ENCODE measurements around the gene RAD52.

RAD52 gene

DNA sequence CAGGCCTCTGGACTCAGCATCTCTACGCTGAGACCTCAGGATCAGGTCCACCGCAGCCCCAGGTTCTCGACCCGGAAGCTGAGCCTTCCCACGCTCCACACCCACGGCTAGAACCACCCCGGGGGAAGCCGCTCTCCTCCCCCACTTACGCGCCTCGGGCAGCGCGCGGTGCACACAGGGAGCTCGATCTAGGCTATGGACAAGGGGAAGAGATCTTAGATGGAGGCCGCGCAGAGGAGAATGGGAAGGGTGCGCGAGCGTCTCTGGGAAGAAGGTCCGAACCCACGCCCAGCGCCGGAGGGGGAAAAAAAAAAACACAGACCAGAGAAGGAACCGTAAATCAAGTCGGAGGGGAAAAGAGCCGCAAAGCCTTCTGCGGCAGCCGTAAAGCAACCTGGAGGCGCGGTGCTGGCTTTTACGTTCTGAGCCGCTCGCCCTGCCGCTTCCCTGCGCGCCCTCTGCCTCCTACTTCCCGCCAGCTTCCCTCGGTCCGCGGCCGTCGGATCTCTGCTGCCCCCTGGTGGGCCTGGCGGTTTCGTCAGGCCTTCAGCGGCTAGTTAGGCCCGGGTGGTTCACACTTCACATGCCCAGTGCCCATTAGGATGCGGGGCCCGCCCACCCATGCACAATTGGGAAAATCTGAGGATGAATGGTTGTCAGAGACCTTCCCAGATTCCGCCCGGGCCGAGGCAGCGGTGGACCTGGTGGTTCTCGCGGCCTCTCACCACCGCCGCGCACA, at the start of gene RAD52:
Gene RAD52, minus strand, starts transcription at position 242 of the 739 bp plus-strand sequence. CDS start 16,636 bp downstream, outside the sequence.
- peak within 1 kb of the TSS; percentile 88 for H3K27ac ChIP-seq (ENCODE audit: low read depth, low read length)
- H3K4me1 ChIP-seq (ENCODE audit: control insufficient read depth in 5 of 5, insufficient read depth in 5 of 5, low read length in 5 of 5) = peaks cover 2 to 25% (median 15%) of the 10 kb centered on the region in 5 donors
- peak within 1 kb of the TSS; percentile 77 to 92 (median 86) for H3K9ac ChIP-seq (ENCODE audit: low read length in 5 of 5)
- peak within 1 kb of the TSS; percentile 75 to 94 (median 86) for H3K4me3 ChIP-seq (ENCODE audit: low read depth in 1 of 5, low read length in 5 of 5)
- H3K9me3 ChIP-seq (ENCODE audit: control insufficient read depth in 5 of 5, low read length in 5 of 5) = no peaks in the 10 kb centered on the region
- H3K27me3 ChIP-seq (ENCODE audit: control insufficient read depth in 5 of 5, insufficient read depth in 4 of 5, low read length in 5 of 5) = no peaks in the 10 kb centered on the region
- H3K36me3 ChIP-seq (ENCODE audit: control insufficient read depth in 5 of 5, insufficient read depth in 5 of 5, low read length in 5 of 5) = no peaks in the 10 kb centered on the region

DNA sequence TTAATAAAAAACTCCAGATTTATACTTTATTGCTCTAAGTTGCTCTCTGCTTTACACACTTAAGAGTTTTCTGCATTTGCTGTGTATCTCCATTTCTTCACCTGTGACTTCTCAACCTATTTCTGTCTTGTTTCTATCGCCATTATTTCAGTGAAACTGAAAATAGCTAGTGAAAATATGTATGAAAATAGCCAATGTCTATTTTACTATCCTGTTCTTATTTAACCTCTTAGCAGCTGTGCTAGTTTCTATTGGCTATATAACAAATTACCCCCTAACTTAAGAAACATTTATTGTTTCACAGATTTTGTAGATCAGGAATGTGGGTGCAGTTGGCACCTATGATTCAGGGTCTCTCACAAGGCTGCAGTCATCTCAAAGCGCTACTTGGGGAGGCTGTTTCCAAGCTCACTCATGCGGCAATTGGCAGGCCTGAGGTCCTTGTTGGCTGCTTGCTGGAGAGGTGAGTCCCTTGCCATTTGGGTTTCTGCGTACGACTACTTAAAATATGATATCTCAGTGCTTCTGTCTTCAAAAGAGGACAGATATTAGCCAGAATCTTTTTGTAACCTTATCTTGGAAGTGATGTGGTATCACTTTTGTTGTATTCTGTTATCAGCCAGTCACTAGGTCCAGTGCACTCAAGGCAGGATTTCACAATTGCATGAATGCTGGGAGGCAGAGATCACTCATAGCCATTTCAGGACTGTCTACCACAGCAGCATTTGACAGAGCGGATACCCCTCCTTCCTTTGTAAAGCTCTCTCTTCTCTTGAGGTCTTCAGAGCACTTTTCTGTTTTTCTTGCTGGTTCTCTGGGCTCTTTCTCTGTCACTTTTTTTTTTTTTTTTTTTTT, 48.8 kb upstream of the RAD52 start:
- H3K9me3 ChIP-seq (ENCODE audit: control insufficient read depth in 5 of 5, low read length in 5 of 5) = no peaks in the 10 kb centered on the region
- H3K4me3 ChIP-seq (ENCODE audit: low read depth in 1 of 5, low read length in 5 of 5) = no peak overlapping the region
- peaks cover 0 to 3% (median 0%) of the 10 kb centered on the region in 5 donors for H3K36me3 ChIP-seq (ENCODE audit: control insufficient read depth in 5 of 5, insufficient read depth in 5 of 5, low read length in 5 of 5)
- no peak overlapping the region for H3K27ac ChIP-seq (ENCODE audit: low read depth, low read length)
- H3K27me3 ChIP-seq (ENCODE audit: control insufficient read depth in 5 of 5, insufficient read depth in 4 of 5, low read length in 5 of 5) = no peaks in the 10 kb centered on the region
- peaks cover 0 to 4% (median 1%) of the 10 kb centered on the region in 5 donors for H3K4me1 ChIP-seq (ENCODE audit: control insufficient read depth in 5 of 5, insufficient read depth in 5 of 5, low read length in 5 of 5)
- no peak overlapping the region for H3K9ac ChIP-seq (ENCODE audit: low read length in 5 of 5)

DNA sequence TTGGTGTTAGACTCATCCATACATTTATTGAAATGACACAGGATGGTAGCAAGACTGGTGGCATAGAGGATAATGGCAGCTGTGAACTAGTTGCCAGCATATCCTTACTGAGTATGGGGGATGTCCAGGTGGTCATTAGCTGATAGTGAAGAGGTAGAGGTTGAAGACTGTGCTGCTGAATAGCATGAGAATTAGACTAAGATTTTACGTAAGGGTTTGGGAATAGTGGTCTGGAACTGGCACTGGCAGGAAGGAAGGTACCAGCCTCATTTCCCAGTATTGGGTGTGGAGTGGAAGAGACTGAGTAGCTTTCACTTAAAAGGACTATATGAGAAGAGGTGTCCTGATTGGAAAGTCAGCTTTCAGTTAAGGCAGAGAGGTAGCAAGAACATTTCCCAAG, 48.0 kb upstream of the RAD52 start:
- H3K27ac ChIP-seq (ENCODE audit: low read depth, low read length) = no peak overlapping the region
- no peaks in the 10 kb centered on the region for H3K27me3 ChIP-seq (ENCODE audit: control insufficient read depth in 5 of 5, insufficient read depth in 4 of 5, low read length in 5 of 5)
- H3K4me1 ChIP-seq (ENCODE audit: control insufficient read depth in 5 of 5, insufficient read depth in 5 of 5, low read length in 5 of 5) = peaks cover 0 to 7% (median 6%) of the 10 kb centered on the region in 5 donors
- H3K9me3 ChIP-seq (ENCODE audit: control insufficient read depth in 5 of 5, low read length in 5 of 5) = no peaks in the 10 kb centered on the region
- no peak overlapping the region for H3K4me3 ChIP-seq (ENCODE audit: low read depth in 1 of 5, low read length in 5 of 5)
- no peak overlapping the region for H3K9ac ChIP-seq (ENCODE audit: low read length in 5 of 5)
- H3K36me3 ChIP-seq (ENCODE audit: control insufficient read depth in 5 of 5, insufficient read depth in 5 of 5, low read length in 5 of 5) = peaks cover 0 to 3% (median 0%) of the 10 kb centered on the region in 5 donors

DNA sequence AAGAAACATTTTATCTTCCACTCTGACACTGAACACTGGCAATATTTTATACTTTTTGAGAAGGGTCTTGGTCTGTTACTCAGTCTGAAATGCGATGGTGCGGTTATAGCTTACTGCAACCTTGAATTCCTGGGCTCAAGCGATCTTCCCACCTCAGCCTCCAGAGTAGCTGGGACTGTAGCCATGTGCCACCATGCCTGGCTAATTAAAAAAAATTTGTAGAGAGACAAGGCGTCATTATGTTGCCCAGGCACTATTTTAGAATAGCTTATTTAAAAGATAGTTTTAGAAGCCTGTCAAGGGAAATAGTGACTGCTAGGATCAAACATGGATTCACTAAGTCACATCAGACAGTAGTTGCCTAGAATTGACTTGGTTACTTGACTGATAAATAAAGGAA, 47.4 kb upstream of the RAD52 start:
- peaks cover 0 to 3% (median 0%) of the 10 kb centered on the region in 5 donors for H3K36me3 ChIP-seq (ENCODE audit: control insufficient read depth in 5 of 5, insufficient read depth in 5 of 5, low read length in 5 of 5)
- H3K9ac ChIP-seq (ENCODE audit: low read length in 5 of 5) = no peak overlapping the region
- H3K4me3 ChIP-seq (ENCODE audit: low read depth in 1 of 5, low read length in 5 of 5) = no peak overlapping the region
- H3K9me3 ChIP-seq (ENCODE audit: control insufficient read depth in 5 of 5, low read length in 5 of 5) = no peaks in the 10 kb centered on the region
- H3K4me1 ChIP-seq (ENCODE audit: control insufficient read depth in 5 of 5, insufficient read depth in 5 of 5, low read length in 5 of 5) = peaks cover 0 to 13% (median 11%) of the 10 kb centered on the region in 5 donors
- H3K27ac ChIP-seq (ENCODE audit: low read depth, low read length) = no peak overlapping the region
- H3K27me3 ChIP-seq (ENCODE audit: control insufficient read depth in 5 of 5, insufficient read depth in 4 of 5, low read length in 5 of 5) = no peaks in the 10 kb centered on the region

DNA sequence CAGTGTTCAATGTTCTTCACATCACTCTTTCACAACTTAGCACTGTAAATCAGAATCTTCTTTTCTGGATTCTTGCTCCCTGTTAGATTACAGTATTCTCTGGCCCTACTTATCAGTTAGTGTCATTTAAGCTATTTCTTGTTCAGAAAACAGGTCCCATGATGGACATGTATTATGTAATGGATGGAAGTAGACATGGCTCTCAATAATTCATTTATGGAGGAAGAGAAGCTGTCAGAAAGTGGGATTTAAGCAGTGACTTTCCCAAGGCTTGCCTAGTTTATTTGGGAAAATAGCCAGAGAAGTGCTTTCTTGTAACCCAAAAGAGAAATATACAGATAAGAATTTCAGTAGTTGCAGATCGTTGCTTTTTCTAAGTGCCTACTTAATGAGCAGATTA, 43.2 kb upstream of the RAD52 start:
- Histone ChIP-seq H3K36me3 (ENCODE audit: control insufficient read depth in 5 of 5, insufficient read depth in 5 of 5, low read length in 5 of 5) (no peaks in the 10 kb centered on the region), H3K4me3 (ENCODE audit: low read depth in 1 of 5, low read length in 5 of 5) (peak overlapping the region in 1 of 5 donors; percentile 88), H3K27ac (ENCODE audit: low read depth, low read length) (peak overlapping the region; percentile 83), H3K4me1 (ENCODE audit: control insufficient read depth in 5 of 5, insufficient read depth in 5 of 5, low read length in 5 of 5) (peaks cover 3 to 39% (median 35%) of the 10 kb centered on the region in 5 donors), H3K9ac (ENCODE audit: low read length in 5 of 5) (peak overlapping the region in 2 of 5 donors; percentile 11 to 83), H3K9me3 (ENCODE audit: control insufficient read depth in 5 of 5, low read length in 5 of 5) (no peaks in the 10 kb centered on the region), H3K27me3 (ENCODE audit: control insufficient read depth in 5 of 5, insufficient read depth in 4 of 5, low read length in 5 of 5) (no peaks in the 10 kb centered on the region)

DNA sequence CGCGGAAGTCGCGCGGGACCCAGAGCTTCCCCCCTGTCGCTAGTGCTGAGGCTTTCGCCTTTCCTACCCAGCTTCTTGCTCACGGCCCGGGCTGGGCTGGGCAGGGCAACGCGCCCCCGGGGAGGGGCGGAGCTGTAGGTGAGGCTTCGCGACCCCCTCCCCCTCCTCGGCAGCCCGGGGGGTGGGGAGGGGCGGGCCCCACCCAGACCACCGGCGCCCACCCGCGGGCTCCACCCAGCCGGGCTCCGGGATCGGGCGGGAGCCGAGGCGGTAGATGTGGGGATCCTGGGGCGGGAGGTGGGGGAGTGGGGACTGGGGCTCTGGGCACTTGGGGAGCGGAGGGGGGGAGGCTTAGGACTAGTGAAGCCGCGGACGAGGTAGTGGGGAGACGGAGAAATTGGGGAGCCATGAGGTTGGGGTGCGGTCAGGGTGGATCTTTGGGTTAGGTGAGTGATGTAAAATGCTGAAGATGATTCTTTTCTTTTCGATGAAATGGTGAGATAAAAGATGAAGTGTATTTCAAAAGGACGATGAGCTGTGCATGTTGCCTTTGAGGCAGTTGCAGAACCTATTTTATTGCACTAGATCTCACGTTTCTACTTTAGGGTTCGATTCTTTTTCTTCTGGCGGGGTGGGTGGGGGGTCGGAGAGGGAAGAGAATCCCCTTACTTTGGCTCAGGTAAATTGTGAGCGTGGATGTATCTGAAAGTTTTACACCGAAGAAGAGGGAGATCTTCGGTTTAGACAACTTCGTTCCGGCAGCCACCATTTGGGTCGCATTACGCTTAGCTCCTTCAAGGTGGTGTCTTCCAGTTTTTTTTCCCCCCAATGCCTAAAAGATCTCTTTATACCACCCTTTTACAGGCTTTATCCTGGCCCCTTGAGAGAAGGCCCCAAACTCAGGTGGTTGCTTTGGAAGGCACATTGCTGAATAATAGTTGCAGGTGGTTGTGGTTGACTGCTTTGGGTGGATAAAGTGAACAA, 42.1 kb upstream of the RAD52 start:
- H3K4me1 ChIP-seq (ENCODE audit: control insufficient read depth in 5 of 5, insufficient read depth in 5 of 5, low read length in 5 of 5) = peaks cover 3 to 36% (median 35%) of the 10 kb centered on the region in 5 donors

DNA sequence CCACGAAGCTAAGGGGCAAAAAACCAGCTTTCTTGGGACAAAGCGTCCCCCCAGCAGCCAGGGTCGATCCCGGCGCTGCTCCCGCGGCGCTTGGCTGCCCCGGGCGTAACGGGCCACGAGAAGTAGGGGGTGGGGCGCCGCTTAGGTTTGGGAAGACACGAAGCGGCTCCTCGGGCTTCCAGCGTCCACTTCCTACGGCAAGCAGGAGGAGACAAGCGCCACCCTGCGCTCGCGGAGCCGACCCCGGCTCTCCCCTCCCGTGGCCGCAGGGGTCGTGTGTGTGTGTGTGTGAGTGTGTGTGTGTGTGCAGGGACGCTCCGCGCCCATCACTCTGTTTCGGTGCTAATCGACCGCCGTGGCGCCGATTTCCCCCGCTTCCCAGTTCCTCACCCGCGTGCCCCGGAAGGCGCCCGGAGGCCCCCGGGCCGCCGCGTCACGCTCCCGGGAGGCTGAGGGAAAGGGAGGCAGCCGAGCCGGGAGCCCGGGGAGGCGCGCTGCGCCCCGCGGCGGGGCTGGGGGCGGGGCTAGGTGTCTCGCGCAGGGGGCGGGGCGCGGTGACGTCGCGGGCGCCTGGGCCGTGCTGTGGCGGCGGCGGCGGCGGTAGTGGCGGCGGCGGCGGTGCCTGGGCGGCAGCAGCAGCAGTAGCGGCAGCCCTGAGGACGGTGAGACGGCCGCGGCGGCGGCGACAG, 41.3 kb upstream of the RAD52 start, which contains the start of gene ERC1:
Gene ERC1, plus strand, starts transcription at position 563 of the 689 bp plus-strand sequence. CDS start 36,681 bp downstream, outside the sequence.
- no peaks in the 10 kb centered on the region for H3K36me3 ChIP-seq (ENCODE audit: control insufficient read depth in 5 of 5, insufficient read depth in 5 of 5, low read length in 5 of 5)
- peaks cover 3 to 36% (median 35%) of the 10 kb centered on the region in 5 donors for H3K4me1 ChIP-seq (ENCODE audit: control insufficient read depth in 5 of 5, insufficient read depth in 5 of 5, low read length in 5 of 5)
- no peaks in the 10 kb centered on the region for H3K9me3 ChIP-seq (ENCODE audit: control insufficient read depth in 5 of 5, low read length in 5 of 5)

More for the DNA sequence above, 42.1 kb upstream of the RAD52 start:
- H3K36me3 ChIP-seq (ENCODE audit: control insufficient read depth in 5 of 5, insufficient read depth in 5 of 5, low read length in 5 of 5) = no peaks in the 10 kb centered on the region
- peak overlapping the region; percentile 83 for H3K27ac ChIP-seq (ENCODE audit: low read depth, low read length)
- H3K27me3 ChIP-seq (ENCODE audit: control insufficient read depth in 5 of 5, insufficient read depth in 4 of 5, low read length in 5 of 5) = no peaks in the 10 kb centered on the region
- H3K9me3 ChIP-seq (ENCODE audit: control insufficient read depth in 5 of 5, low read length in 5 of 5) = no peaks in the 10 kb centered on the region
- peak overlapping the region; percentile 68 to 88 (median 77) for H3K4me3 ChIP-seq (ENCODE audit: low read depth in 1 of 5, low read length in 5 of 5)
- H3K9ac ChIP-seq (ENCODE audit: low read length in 5 of 5) = peak overlapping the region; percentile 4 to 88 (median 83)

DNA sequence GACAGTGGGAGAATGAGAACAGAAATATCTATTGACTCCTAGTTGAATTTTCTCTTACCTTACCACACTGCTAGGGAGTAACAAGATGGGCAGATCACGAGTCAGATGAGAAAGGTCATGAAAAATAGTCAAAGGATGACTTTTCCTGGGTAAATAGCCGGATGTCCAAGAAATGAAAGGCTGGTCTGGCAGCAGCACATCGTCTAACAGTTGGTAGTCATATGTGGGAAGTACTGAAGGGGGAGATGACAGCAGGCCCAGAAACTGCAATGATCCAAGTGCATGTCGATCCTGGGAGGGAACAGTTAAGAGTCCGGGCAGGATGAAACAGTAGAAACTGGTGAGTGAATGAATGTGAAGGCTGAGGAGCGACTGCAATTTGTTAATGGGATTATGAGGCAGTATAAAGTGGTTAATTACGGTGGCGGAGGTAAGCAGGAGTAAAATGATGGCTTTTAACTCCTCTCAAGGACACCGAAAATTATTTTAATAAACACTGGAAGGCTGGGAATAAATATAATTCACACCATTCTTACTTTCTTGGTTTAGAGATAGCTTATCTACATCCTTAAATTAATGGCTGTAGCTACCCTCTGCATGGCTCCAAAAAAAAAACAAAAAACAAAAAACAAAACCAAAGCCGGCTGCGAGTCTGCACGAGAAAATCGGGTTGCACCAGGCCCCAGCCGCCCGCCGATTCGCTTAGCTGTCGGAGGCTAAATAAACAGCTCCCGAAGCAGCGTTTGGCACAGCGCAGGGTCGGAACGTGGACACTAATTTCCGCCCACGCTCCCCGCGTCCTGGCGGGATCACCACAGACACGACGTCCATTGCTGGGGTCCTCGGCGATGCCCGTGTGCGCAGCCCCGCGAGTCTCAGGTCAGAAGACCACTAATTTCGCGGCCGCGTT, 40.5 kb upstream of the RAD52 start:
- Histone ChIP-seq H3K27ac (ENCODE audit: low read depth, low read length) (peak overlapping the region; percentile 96), H3K9ac (ENCODE audit: low read length in 5 of 5) (peak overlapping the region; percentile 6 to 95 (median 92)), H3K9me3 (ENCODE audit: control insufficient read depth in 5 of 5, low read length in 5 of 5) (no peaks in the 10 kb centered on the region), H3K27me3 (ENCODE audit: control insufficient read depth in 5 of 5, insufficient read depth in 4 of 5, low read length in 5 of 5) (no peaks in the 10 kb centered on the region), H3K4me1 (ENCODE audit: control insufficient read depth in 5 of 5, insufficient read depth in 5 of 5, low read length in 5 of 5) (peaks cover 3 to 36% (median 35%) of the 10 kb centered on the region in 5 donors), H3K36me3 (ENCODE audit: control insufficient read depth in 5 of 5, insufficient read depth in 5 of 5, low read length in 5 of 5) (no peaks in the 10 kb centered on the region), H3K4me3 (ENCODE audit: low read depth in 1 of 5, low read length in 5 of 5) (peak overlapping the region; percentile 77 to 88 (median 85))

More for the DNA sequence above, 41.3 kb upstream of the RAD52 start, which contains the start of gene ERC1:
- H3K9ac ChIP-seq (ENCODE audit: low read length in 5 of 5) = peak within 1 kb of the TSS; percentile 6 to 95 (median 92)
- H3K27me3 ChIP-seq (ENCODE audit: control insufficient read depth in 5 of 5, insufficient read depth in 4 of 5, low read length in 5 of 5) = no peaks in the 10 kb centered on the region
- peak within 1 kb of the TSS; percentile 77 to 88 (median 85) for H3K4me3 ChIP-seq (ENCODE audit: low read depth in 1 of 5, low read length in 5 of 5)
- peak within 1 kb of the TSS; percentile 96 for H3K27ac ChIP-seq (ENCODE audit: low read depth, low read length)

All from subcutaneous abdominal adipose tissue (tissue), 5 donors.